Esophagus squamous epithelium (tissue), 5 donors: ENCODE measurements around the gene BICC1. TPM values are rescaled to one million over a fixed set of nuclear protein-coding genes. Genes with fewer than 3 reads are reported as not detected.

Experiments
- DNase-seq: peaks from one replicate; lab custom pipeline; 2025; lab: John Stamatoyannopoulos, UW
- H3K27ac ChIP-seq, 4 donors: fragments of 200-600 bp; sonication (generic); one replicate each; pipeline ENCODE4 v1.5.1; 2016 to 2019; ENCODE audit warnings: mild to moderate bottlenecking in 1 of 4
- H3K27me3 ChIP-seq, 4 donors: fragments of 200-600 bp; sonication (generic); 1 replicate in 3 of 4; 2 replicates in 1 of 4; pipeline versions ENCODE4 v1.5.1 to v1.6.0; 2017 to 2021; ENCODE audit warnings: antibody characterized with exemption in 1 of 4
- H3K36me3 ChIP-seq, 3 donors: fragments of 200-600 bp; sonication (generic); one replicate each; pipeline ENCODE4 v1.5.1; 2016 to 2019
- H3K4me1 ChIP-seq, 3 donors: fragments of 200-600 bp; sonication (generic); one replicate each; pipeline ENCODE4 v1.5.1; 2017 to 2019
- H3K4me3 ChIP-seq, 4 donors: fragments of 200-600 bp; sonication (generic); 1 replicate in 3 of 4; 2 replicates in 1 of 4; pipeline ENCODE4 v1.5.1; 2016 to 2019; ENCODE audit warnings: mild to moderate bottlenecking in 2 of 4, moderate library complexity in 1 of 4
- H3K9me3 ChIP-seq, 3 donors: fragments of 200-600 bp; sonication (generic); one replicate each; pipeline ENCODE4 v1.5.1; 2016 to 2019
- POLR2A ChIP-seq, 4 donors: fragments of 450-650 bp; IDR thresholded peaks; one replicate each; pipeline ENCODE4 v1.6.1; 2017; ENCODE audit warnings: antibody characterized with exemption in 4 of 4, mild to moderate bottlenecking in 4 of 4, moderate library complexity in 3 of 4
- WGBS, 2 donors: methylation state at CpG; one replicate each; pipeline ENCODE4 v1.1.5; 2018; 5-methylcytosine and 5-hydroxymethylcytosine counted together
- intact Hi-C: fragments of 100-400 bp; cut with DNase I; formaldehyde crosslinking; loops from one replicate; pipeline ENCODE4 v1.15.0; 2022
- total RNA-seq, 4 donors: library from RNA; depleted of rRNA; stranded (reverse); fragments of >200 nt; gene quantifications; one replicate each; pipeline ENCODE4 v1.1.0, GENCODE V29; 2016
- TF ChIP-seq, protein P1 (sequence below), 6 experiments: fragments of 450-650 bp in 4 of 6; fragments of 200-600 bp in 2 of 6; sonication (generic) in 2 of 6; IDR thresholded peaks; one replicate each; pipeline ENCODE4 v1.5.1; 2016 to 2019; ENCODE audit warnings: antibody characterized with exemption in 6 of 6, mild to moderate bottlenecking in 4 of 6, moderate library complexity in 4 of 6
- donor health status: DM: yes; HTN: yes; CAD: no.

BICC1 gene
- total RNA-seq, 4 donors from 2014 or later: 0.11 to 8.2 (median 2.0) TPM

- TF ChIP-seq, protein P1, sequence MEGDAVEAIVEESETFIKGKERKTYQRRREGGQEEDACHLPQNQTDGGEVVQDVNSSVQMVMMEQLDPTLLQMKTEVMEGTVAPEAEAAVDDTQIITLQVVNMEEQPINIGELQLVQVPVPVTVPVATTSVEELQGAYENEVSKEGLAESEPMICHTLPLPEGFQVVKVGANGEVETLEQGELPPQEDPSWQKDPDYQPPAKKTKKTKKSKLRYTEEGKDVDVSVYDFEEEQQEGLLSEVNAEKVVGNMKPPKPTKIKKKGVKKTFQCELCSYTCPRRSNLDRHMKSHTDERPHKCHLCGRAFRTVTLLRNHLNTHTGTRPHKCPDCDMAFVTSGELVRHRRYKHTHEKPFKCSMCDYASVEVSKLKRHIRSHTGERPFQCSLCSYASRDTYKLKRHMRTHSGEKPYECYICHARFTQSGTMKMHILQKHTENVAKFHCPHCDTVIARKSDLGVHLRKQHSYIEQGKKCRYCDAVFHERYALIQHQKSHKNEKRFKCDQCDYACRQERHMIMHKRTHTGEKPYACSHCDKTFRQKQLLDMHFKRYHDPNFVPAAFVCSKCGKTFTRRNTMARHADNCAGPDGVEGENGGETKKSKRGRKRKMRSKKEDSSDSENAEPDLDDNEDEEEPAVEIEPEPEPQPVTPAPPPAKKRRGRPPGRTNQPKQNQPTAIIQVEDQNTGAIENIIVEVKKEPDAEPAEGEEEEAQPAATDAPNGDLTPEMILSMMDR (IDR thresholded peaks at IDR 0.05): no peak
- no peak for TF ChIP-seq POLR2A (IDR thresholded peaks at IDR 0.05)
- 68 to 72% methylated on average over 7 to 12 of the region's 13 CpGs for WGBS, 2 donors
These were observed 73.9 kb downstream of the BICC1 start for GRCh38 chr10:58586282-58587245.

GRCh38 chr10:58587676-58588075 lies 75.0 kb downstream of the BICC1 start:
- TF ChIP-seq, protein P1 (IDR thresholded peaks at IDR 0.05): no peak
- no peak for TF ChIP-seq POLR2A (IDR thresholded peaks at IDR 0.05)
- H3K36me3 ChIP-seq: no peaks in the 10 kb centered on the region
- no peak overlapping the region for H3K27ac ChIP-seq
- 73 to 75% methylated on average over 2 of the region's 2 CpGs for WGBS, 2 donors
- no peak for DNase-seq
- H3K27me3 ChIP-seq: no peaks in the 10 kb centered on the region
- H3K4me3 ChIP-seq: no peak overlapping the region
- peaks cover 0 to 15% (median 0%) of the 10 kb centered on the region in 3 donors for H3K4me1 ChIP-seq
- intact Hi-C loops: no loop called here
- H3K9me3 ChIP-seq: no peaks in the 10 kb centered on the region

More at GRCh38 chr10:58586282-58587245, 73.9 kb downstream of the BICC1 start:
- Histone ChIP-seq H3K27ac (no peak overlapping the region), H3K4me3 (no peak overlapping the region), H3K4me1 (peaks cover 0 to 15% (median 0%) of the 10 kb centered on the region in 3 donors), H3K9me3 (no peaks in the 10 kb centered on the region), H3K36me3 (no peaks in the 10 kb centered on the region), H3K27me3 (no peaks in the 10 kb centered on the region)
- intact Hi-C loops: no loop called here
- no peak for DNase-seq

DNA sequence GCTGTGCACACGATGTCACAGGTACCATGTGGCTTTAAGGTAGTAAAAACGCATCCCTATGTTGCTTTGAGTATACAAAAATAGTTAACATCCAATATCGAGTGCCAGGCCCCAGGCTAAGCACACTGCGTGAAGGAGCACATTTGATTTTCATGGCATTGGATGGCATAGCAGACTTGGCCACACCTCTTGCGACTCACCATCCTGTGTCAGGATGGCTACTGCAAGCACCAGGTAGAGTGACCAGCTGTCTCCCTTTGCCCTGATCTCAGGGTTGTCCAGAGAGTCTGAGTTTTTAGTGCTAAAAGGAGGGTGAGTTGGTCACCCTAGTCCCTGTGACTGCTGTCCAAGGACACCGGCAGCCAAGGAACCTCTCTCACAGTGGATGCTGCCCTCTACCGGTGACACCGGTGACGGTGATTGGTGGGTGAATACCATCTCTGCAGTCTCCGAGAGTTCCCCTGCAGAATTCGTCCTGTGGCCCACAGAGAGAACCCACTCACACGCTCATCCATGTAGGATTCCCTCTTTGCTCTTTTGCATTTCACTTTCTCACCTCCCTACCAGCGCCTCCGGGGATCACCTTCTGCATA lies 76.1 kb downstream of the BICC1 start:
- intact Hi-C loops: no loop called here
- 81 to 89% methylated on average over 14 of the region's 14 CpGs for WGBS, 2 donors
- Histone ChIP-seq H3K4me1 (peaks cover 0 to 15% (median 0%) of the 10 kb centered on the region in 3 donors), H3K27ac (no peak overlapping the region), H3K36me3 (no peaks in the 10 kb centered on the region), H3K9me3 (no peaks in the 10 kb centered on the region), H3K4me3 (no peak overlapping the region), H3K27me3 (no peaks in the 10 kb centered on the region)
- no peak for TF ChIP-seq POLR2A (IDR thresholded peaks at IDR 0.05)
- TF ChIP-seq, protein P1 (IDR thresholded peaks at IDR 0.05): no peak
- no peak for DNase-seq

DNA sequence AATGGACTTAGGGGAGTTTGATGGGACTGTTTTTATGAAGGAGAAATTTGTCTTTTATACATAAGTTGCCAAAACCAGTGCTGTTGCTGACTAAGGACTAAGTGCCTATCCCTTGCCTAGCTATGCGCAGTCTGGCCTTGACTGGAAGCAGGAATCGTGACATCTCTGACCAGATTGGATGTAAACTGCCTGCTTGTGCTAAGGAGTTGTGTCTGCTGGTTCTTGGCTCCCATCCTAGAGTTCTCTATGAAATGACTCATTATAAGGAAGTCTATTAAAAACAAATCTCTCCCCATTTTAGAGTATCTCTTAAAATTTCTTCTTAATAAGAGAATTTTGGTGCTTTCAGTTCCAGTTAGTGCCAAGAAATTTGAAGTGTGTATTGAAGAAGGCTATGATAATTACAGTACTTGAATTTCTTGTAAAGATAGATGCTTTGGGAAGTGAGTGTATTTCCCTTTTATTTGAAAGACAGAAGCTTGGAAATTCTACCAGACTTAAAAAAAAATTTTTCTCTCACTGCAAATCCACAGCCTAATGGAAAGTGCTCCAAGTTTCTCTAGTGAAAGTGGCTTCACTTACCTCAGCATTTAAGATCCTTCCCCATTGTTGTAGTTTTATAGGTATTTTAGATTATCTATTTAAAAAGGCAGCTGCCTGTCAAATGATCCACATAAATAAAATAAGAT lies 77.6 kb downstream of the BICC1 start:
- Histone ChIP-seq H3K9me3 (no peaks in the 10 kb centered on the region), H3K36me3 (no peaks in the 10 kb centered on the region), H3K4me3 (no peak overlapping the region), H3K4me1 (peaks cover 0 to 15% (median 0%) of the 10 kb centered on the region in 3 donors), H3K27ac (no peak overlapping the region), H3K27me3 (no peaks in the 10 kb centered on the region)
- no peak for DNase-seq
- intact Hi-C loops: no loop called here
- 33 to 44% methylated on average over 2 of the region's 2 CpGs for WGBS, 2 donors
- no peak for TF ChIP-seq POLR2A (IDR thresholded peaks at IDR 0.05)
- TF ChIP-seq, protein P1 (IDR thresholded peaks at IDR 0.05): no peak
